H9 (cell line): ENCODE measurements around the gene ALAS1. TPM values are rescaled to one million over a fixed set of nuclear protein-coding genes. Genes with fewer than 3 reads are reported as not detected.

Source experiments
- DNase-seq: peaks from one replicate; pipeline ENCODE4 v3.0.0-alpha.2; 2017
- H2AFZ ChIP-seq: one replicate; pipeline ENCODE4 v1.6.1; 2013; ENCODE audit warnings: mild to moderate bottlenecking, low read length, control low read depth, moderate library complexity
- H2AK5ac ChIP-seq: 2 replicates; pipeline ENCODE4 v1.6.1; 2013; ENCODE audit warnings: low read length, control low read depth, mixed read lengths; ENCODE audit not compliant: insufficient read length
- H2BK120ac ChIP-seq: one replicate; pipeline ENCODE4 v1.6.1; 2013; ENCODE audit warnings: low read depth, mild to moderate bottlenecking, low read length, control low read depth, inconsistent platforms; ENCODE audit not compliant: poor library complexity, severe bottlenecking
- H2BK12ac ChIP-seq: 2 replicates; pipeline ENCODE4 v1.6.1; 2013; ENCODE audit warnings: low read length, control low read depth, mixed read lengths, low read depth; ENCODE audit not compliant: insufficient read length
- H2BK15ac ChIP-seq: 2 replicates; pipeline ENCODE4 v1.6.1; 2013; ENCODE audit warnings: low read depth, low read length, control low read depth
- H2BK20ac ChIP-seq: one replicate; pipeline ENCODE4 v1.6.1; 2013; ENCODE audit warnings: low read depth, mild to moderate bottlenecking, low read length, control low read depth, inconsistent platforms; ENCODE audit not compliant: poor library complexity, severe bottlenecking
- H2BK5ac ChIP-seq: 2 replicates; pipeline ENCODE4 v1.6.1; 2013; ENCODE audit warnings: low read length, control low read depth, mixed read lengths; ENCODE audit not compliant: insufficient read length
- H3K14ac ChIP-seq: 2 replicates; pipeline ENCODE4 v1.6.1; 2013; ENCODE audit warnings: low read length, control low read depth; ENCODE audit not compliant: insufficient read depth
- H3K18ac ChIP-seq: 2 replicates; pipeline ENCODE4 v1.6.1; 2013; ENCODE audit warnings: low read depth, mild to moderate bottlenecking, mixed read lengths, low read length, control low read depth; ENCODE audit not compliant: insufficient read length
- H3K23ac ChIP-seq: 2 replicates; pipeline ENCODE4 v1.6.1; 2013; ENCODE audit warnings: low read length, control low read depth, mixed read lengths, low read depth; ENCODE audit not compliant: insufficient read length
- H3K23me2 ChIP-seq: 2 replicates; pipeline ENCODE4 v1.6.1; 2013; ENCODE audit warnings: low read depth, mild to moderate bottlenecking, mixed read lengths, low read length, control low read depth; ENCODE audit not compliant: insufficient read length, poor library complexity, severe bottlenecking
- H3K27ac ChIP-seq: 2 replicates; pipeline ENCODE4 v1.5.1; 2013; ENCODE audit warnings: low read length, control low read depth, mixed read lengths, low read depth; ENCODE audit not compliant: insufficient read length
- H3K27me3 ChIP-seq: 2 replicates; pipeline ENCODE4 v1.6.1; 2013; ENCODE audit warnings: low read length, control low read depth, inconsistent platforms; ENCODE audit not compliant: insufficient read depth
- H3K4ac ChIP-seq: 2 replicates; pipeline ENCODE4 v1.6.1; 2013; ENCODE audit warnings: low read depth, mild to moderate bottlenecking, control low read depth, inconsistent platforms, low read length, moderate library complexity
- H3K4me1 ChIP-seq: 2 replicates; pipeline ENCODE4 v1.6.1; 2013; ENCODE audit warnings: low read length, control low read depth, inconsistent platforms; ENCODE audit not compliant: insufficient read depth
- H3K4me2 ChIP-seq: 2 replicates; pipeline ENCODE4 v1.6.1; 2013; ENCODE audit warnings: low read length, control low read depth, mixed read lengths; ENCODE audit not compliant: insufficient read length, insufficient read depth
- H3K56ac ChIP-seq: 2 replicates; pipeline ENCODE4 v1.6.1; 2013; ENCODE audit warnings: low read depth, mild to moderate bottlenecking, mixed read lengths, low read length, control low read depth; ENCODE audit not compliant: insufficient read length
- H3K79me1 ChIP-seq: 2 replicates; pipeline ENCODE4 v1.6.1; 2013; ENCODE audit warnings: low read depth, mild to moderate bottlenecking, moderate library complexity, low read length, control low read depth, inconsistent platforms; ENCODE audit not compliant: insufficient read depth, poor library complexity, severe bottlenecking
- H3K79me2 ChIP-seq: 2 replicates; pipeline ENCODE4 v1.6.1; 2013; ENCODE audit warnings: low read length, control low read depth, inconsistent platforms; ENCODE audit not compliant: insufficient read depth
- H3K9ac ChIP-seq: 2 replicates; pipeline ENCODE4 v1.6.1; 2013; ENCODE audit warnings: low read length, control low read depth, mixed read lengths; ENCODE audit not compliant: insufficient read length; ENCODE audit errors: extremely low read depth
- H3K9me3 ChIP-seq: one replicate; pipeline ENCODE4 v1.6.1; 2013; ENCODE audit warnings: low read depth, low read length, inconsistent platforms; ENCODE audit not compliant: control insufficient read depth
- H3T11ph ChIP-seq: one replicate; pipeline ENCODE4 v1.6.1; 2013; ENCODE audit warnings: mild to moderate bottlenecking, low read length, control low read depth, inconsistent platforms
- H4K20me1 ChIP-seq: one replicate; pipeline ENCODE4 v1.6.1; 2013; ENCODE audit not compliant: control insufficient read depth, insufficient read length, insufficient read depth
- H4K5ac ChIP-seq: 2 replicates; pipeline ENCODE4 v1.6.1; 2013; ENCODE audit warnings: low read depth, mild to moderate bottlenecking, mixed read lengths, low read length, control low read depth; ENCODE audit not compliant: insufficient read length
- H4K8ac ChIP-seq: replicated peaks from 2 replicates; pipeline ENCODE4 v1.6.1; 2013; ENCODE audit warnings: low read length, control low read depth, mixed read lengths, low read depth; ENCODE audit not compliant: insufficient read length
- H4K91ac ChIP-seq: 2 replicates; pipeline ENCODE4 v1.6.1; 2013; ENCODE audit warnings: low read depth, mild to moderate bottlenecking, moderate library complexity, mixed read lengths, low read length, control low read depth; ENCODE audit not compliant: insufficient read length
- H3K27ac Mint-ChIP-seq, 3 experiments: 2 replicates in 2 of 3; 3 replicates in 1 of 3; pipeline ENCODE4 v1.8.0; 2020 to 2021; ENCODE audit warnings: mixed read lengths in 3 of 3, mild to moderate bottlenecking in 1 of 3, moderate library complexity in 1 of 3
- H3K27me3 Mint-ChIP-seq: 2 replicates; pipeline ENCODE4 v1.8.0; 2021; ENCODE audit warnings: low read depth, mild to moderate bottlenecking, moderate library complexity, mixed read lengths
- H3K36me3 Mint-ChIP-seq, 3 experiments: 2 replicates in 2 of 3; 3 replicates in 1 of 3; pipeline ENCODE4 v1.8.0; 2020 to 2021; ENCODE audit warnings: low read depth in 3 of 3, mixed read lengths in 3 of 3; ENCODE audit not compliant: insufficient read depth in 1 of 3
- H3K4me1 Mint-ChIP-seq, 2 experiments: 2 replicates each; pipeline ENCODE4 v1.8.0; 2020; ENCODE audit warnings: mixed read lengths in 2 of 2
- H3K4me3 Mint-ChIP-seq, 2 experiments: 2 replicates in 1 of 2; 3 replicates in 1 of 2; pipeline ENCODE4 v1.8.0; 2020 to 2021; ENCODE audit warnings: mild to moderate bottlenecking in 2 of 2, mixed read lengths in 2 of 2, moderate library complexity in 1 of 2
- H3K9me3 Mint-ChIP-seq, 2 experiments: 2 replicates in 1 of 2; 3 replicates in 1 of 2; pipeline ENCODE4 v1.8.0; 2020; ENCODE audit warnings: mild to moderate bottlenecking in 2 of 2, mixed read lengths in 2 of 2, moderate library complexity in 1 of 2
- WGBS: extraction: QIAGEN DNeasy Blood & Tissue Kit; methylation state at CpG from one replicate; pipeline ENCODE4 v1.1.7; 2013; ENCODE audit warnings: missing lambda C conversion rate, low lambda C conversion rate, mixed read lengths; ENCODE audit not compliant: insufficient read length; ENCODE audit errors: extremely low coverage; 5-methylcytosine and 5-hydroxymethylcytosine counted together
- total RNA-seq: library from RNA; stranded (reverse); gene quantifications from 2 replicates; pipeline ENCODE4 v1.2.1, GENCODE V29; 2021
- TF ChIP-seq, protein P1 (sequence below): fragments of 200-600 bp; sonication (generic); conservative IDR thresholded peaks from 3 replicates; pipeline ENCODE4 v1.8.0; 2021; ENCODE audit warnings: antibody characterized with exemption, mild to moderate bottlenecking

The ALAS1 gene
- total RNA-seq, 1 experiment from 2014 or later, result 39.1 TPM

DNA sequence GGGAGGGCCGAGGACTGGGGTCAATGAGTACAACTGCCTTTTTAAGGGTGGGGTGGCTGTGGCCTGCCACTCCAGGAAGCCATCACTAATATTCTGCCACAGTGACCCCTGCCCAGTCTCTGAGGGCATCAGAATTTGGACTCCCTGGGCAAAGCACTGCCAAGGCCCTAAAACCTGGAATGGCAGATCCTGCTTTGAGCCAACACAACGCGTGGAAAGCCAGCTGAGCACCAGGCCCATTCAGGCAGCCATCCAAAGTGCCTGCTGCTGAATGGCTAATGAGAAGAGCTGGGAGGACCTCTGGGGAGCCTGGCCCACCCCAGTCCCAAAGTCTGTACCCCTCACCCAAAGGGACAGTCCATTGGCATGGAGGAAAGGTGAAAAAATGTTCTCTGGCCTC, 36.0 kb downstream of the ALAS1 start:
- Mint-ChIP-seq H3K4me3 (no peak overlapping the region), H3K9me3 (no peaks in the 10 kb centered on the region), H3K27ac (peak overlapping the region in 2 of 3 experiments; percentile 44 to 63; a peak in 2 of 7 replicates), H3K4me1 (peaks cover 24 to 29% of the 10 kb centered on the region in 2 experiments), H3K36me3 (peaks cover 12 to 37% (median 34%) of the 10 kb centered on the region in 3 experiments), H3K27me3 (no peaks in the 10 kb centered on the region)
- Histone ChIP-seq H3K4ac (no peak overlapping the region), H4K91ac (no peak overlapping the region), H3K79me1 (no peaks in the 10 kb centered on the region), H3K14ac (no peak overlapping the region), H2BK20ac (no peak overlapping the region), H4K8ac (no peak overlapping the region), H3K79me2 (peaks cover 5% of the 10 kb centered on the region; the same call in 1 of the 2 replicates), H3K9me3 (no peaks in the 10 kb centered on the region), H3K9ac (no peak overlapping the region), H2BK15ac (no peak overlapping the region), H2BK5ac (no peak overlapping the region), H3K27ac (no peak overlapping the region), H2AFZ (no peak overlapping the region), H3K4me1 (peaks cover 15% of the 10 kb centered on the region), H3K56ac (no peak overlapping the region), H2BK12ac (no peak overlapping the region), H2AK5ac (no peak overlapping the region), H2BK120ac (no peak overlapping the region), H3K23ac (no peak overlapping the region), H3K27me3 (no peaks in the 10 kb centered on the region), H4K20me1 (no peaks in the 10 kb centered on the region), H3K4me2 (no peak overlapping the region), H4K5ac (no peak overlapping the region), H3K18ac (no peak overlapping the region), H3T11ph (no peak overlapping the region), H3K23me2 (peaks cover 8% of the 10 kb centered on the region)
- WGBS, result no CpG with 5 or more reads among the region's 3 CpGs
- TF ChIP-seq, protein P1, sequence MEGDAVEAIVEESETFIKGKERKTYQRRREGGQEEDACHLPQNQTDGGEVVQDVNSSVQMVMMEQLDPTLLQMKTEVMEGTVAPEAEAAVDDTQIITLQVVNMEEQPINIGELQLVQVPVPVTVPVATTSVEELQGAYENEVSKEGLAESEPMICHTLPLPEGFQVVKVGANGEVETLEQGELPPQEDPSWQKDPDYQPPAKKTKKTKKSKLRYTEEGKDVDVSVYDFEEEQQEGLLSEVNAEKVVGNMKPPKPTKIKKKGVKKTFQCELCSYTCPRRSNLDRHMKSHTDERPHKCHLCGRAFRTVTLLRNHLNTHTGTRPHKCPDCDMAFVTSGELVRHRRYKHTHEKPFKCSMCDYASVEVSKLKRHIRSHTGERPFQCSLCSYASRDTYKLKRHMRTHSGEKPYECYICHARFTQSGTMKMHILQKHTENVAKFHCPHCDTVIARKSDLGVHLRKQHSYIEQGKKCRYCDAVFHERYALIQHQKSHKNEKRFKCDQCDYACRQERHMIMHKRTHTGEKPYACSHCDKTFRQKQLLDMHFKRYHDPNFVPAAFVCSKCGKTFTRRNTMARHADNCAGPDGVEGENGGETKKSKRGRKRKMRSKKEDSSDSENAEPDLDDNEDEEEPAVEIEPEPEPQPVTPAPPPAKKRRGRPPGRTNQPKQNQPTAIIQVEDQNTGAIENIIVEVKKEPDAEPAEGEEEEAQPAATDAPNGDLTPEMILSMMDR, result no peak
- no peak for DNase-seq
